Measurements from ENCODE around the gene VGLL4. TPM values are rescaled to one million over a fixed set of nuclear protein-coding genes. Genes with fewer than 3 reads are reported as not detected.
"Not testable (repeated sequence)": the region's sequence is repeated elsewhere in the genome, so short reads cannot be mapped to it uniquely, and the experiment has no call there.

Gene VGLL4
- total RNA-seq, 1 donor from 2014 or later, result 28.6 TPM

GRCh38 chr3:11610044-11610671, 33.6 kb downstream of the VGLL4 start:
- intact Hi-C loops (cut with micrococcal nuclease), result no loop called here

- intact Hi-C loops (cut with micrococcal nuclease), result no loop called here
Measured at GRCh38 chr3:11609481-11609880, 34.2 kb downstream of the VGLL4 start.

GRCh38 chr3:11607816-11608215, 35.9 kb downstream of the VGLL4 start:
- intact Hi-C loops (cut with micrococcal nuclease), result no loop called here

GRCh38 chr3:11606865-11607440, 36.8 kb downstream of the VGLL4 start:
- intact Hi-C loops (cut with micrococcal nuclease), result no loop called here

- intact Hi-C loops (cut with micrococcal nuclease), result no loop called here
Measured at GRCh38 chr3:11606090-11606784, 37.5 kb downstream of the VGLL4 start.

- intact Hi-C loops (cut with micrococcal nuclease), result no loop called here
Measured at GRCh38 chr3:11605398-11605797, 38.3 kb downstream of the VGLL4 start.

GRCh38 chr3:11604139-11604892, 39.4 kb downstream of the VGLL4 start:
- intact Hi-C loops (cut with micrococcal nuclease), result no loop called here

GRCh38 chr3:11603628-11604027, 40.1 kb downstream of the VGLL4 start:
- intact Hi-C loops (cut with micrococcal nuclease), result no loop called here

- intact Hi-C loops (cut with micrococcal nuclease), result no loop called here
Measured at GRCh38 chr3:11602886-11603527, 40.7 kb downstream of the VGLL4 start.

- intact Hi-C loops (cut with micrococcal nuclease), result no loop called here
Measured at GRCh38 chr3:11602239-11602840, 41.4 kb downstream of the VGLL4 start.

- intact Hi-C loops (cut with micrococcal nuclease), result no loop called here
Measured at GRCh38 chr3:11601446-11602238, 42.1 kb downstream of the VGLL4 start.

- intact Hi-C loops (cut with micrococcal nuclease), result no loop called here
Measured at GRCh38 chr3:11600501-11601282, 43.0 kb downstream of the VGLL4 start.

- intact Hi-C loops (cut with micrococcal nuclease), result no loop called here
Measured at GRCh38 chr3:11596387-11596786, 47.3 kb downstream of the VGLL4 start.

GRCh38 chr3:11595024-11595423, 48.7 kb downstream of the VGLL4 start:
- intact Hi-C loops (cut with micrococcal nuclease), result not testable (repeated sequence)

GRCh38 chr3:11593318-11594034, 50.2 kb downstream of the VGLL4 start:
- intact Hi-C loops (cut with micrococcal nuclease), result no loop called here

GRCh38 chr3:11592445-11593298, 51.0 kb downstream of the VGLL4 start:
- intact Hi-C loops (cut with micrococcal nuclease), result no loop called here

GRCh38 chr3:11591391-11592282, 52.1 kb downstream of the VGLL4 start:
- intact Hi-C loops (cut with micrococcal nuclease), result no loop called here

Measured in T-helper 1 cell treated with Interleukin-12 subunit alpha and Interleukin-12 subunit beta and Interleukin-4 antibody, amounts not matched to agents 30 ng/mL and 1 ng/mL, for 36 hours (primary cell).